ENCODE data around the gene ERO1B. TPM values are rescaled to one million over a fixed set of nuclear protein-coding genes. Genes with fewer than 3 reads are reported as not detected.

Gene ERO1B
- total and polyA plus RNA-seq, 2 of the 4 experiments (the other 2 are of a cell fraction), result 0.54 to 0.60 TPM

DNA sequence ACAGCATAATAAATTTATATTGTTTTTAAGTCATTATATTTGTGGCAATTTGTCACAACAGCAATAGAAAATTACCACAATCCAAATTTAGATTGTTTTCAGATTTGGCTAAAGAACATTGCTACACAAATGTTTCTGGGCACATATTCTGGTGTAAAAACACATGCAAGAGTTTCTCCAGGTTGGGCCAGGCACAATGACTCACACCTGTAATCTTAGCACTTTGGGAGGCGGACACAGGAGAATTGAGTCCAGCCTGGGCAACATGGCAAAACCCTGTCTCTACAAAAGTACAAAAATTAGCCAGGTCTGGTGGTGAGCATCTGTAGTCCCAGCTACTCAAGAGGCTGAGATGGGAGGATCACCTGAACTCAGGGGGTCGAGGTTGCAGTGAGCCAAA lies 8.4 kb downstream of the ERO1B start:
- Histone ChIP-seq H2BK5ac (ENCODE audit: low read depth, low read length, poor library complexity, severe bottlenecking) (no peak overlapping the region), H3K23ac (ENCODE audit: low read depth, low read length) (no peak overlapping the region), H3K9me3 (ENCODE audit: control insufficient read depth, insufficient read depth, low read length) (no peaks in the 10 kb centered on the region), H4K20me1 (ENCODE audit: insufficient read depth, low read length) (no peaks in the 10 kb centered on the region), H4K5ac (ENCODE audit: low read depth, low read length) (no peak overlapping the region), H3K9ac (ENCODE audit: low read depth, low read length) (no peak overlapping the region), H2AK9ac (replicated peaks; ENCODE audit: low read depth, low read length, poor library complexity) (no peak overlapping the region), H3K9me1 (ENCODE audit: insufficient read depth, low read length) (no peaks in the 10 kb centered on the region), H4K91ac (ENCODE audit: insufficient read depth, low read depth, low read length) (no peak overlapping the region), H3K27ac (ENCODE audit: insufficient read depth, low read length) (no peak overlapping the region), H3K36me3 (ENCODE audit: control insufficient read depth, insufficient read depth, low read length) (no peaks in the 10 kb centered on the region), H3K4me1 (ENCODE audit: control insufficient read depth, insufficient read depth, low read length) (no peaks in the 10 kb centered on the region), H3K27me3 (ENCODE audit: control insufficient read depth, insufficient read depth, low read length) (no peaks in the 10 kb centered on the region), H2AFZ (replicated peaks; ENCODE audit: low read length, poor library complexity) (no peak overlapping the region), H3K56ac (ENCODE audit: extremely low read depth, insufficient read depth, low read length) (no peak overlapping the region), H3K79me1 (ENCODE audit: low read depth in 1 of 2, low read length in 2 of 2) (no peaks in the 10 kb centered on the region), H3K14ac (replicated peaks; ENCODE audit: low read depth, low read length) (no peak overlapping the region), H2AK5ac (ENCODE audit: low read depth, low read length) (no peak overlapping the region), H2BK120ac (ENCODE audit: low read depth, low read length) (no peak overlapping the region), H3K18ac (ENCODE audit: low read depth, low read length) (no peak overlapping the region), H2BK15ac (ENCODE audit: low read depth, low read length) (no peak overlapping the region), H3K4me2 (ENCODE audit: low read depth, low read length) (no peak overlapping the region), H3K4me3 (ENCODE audit: insufficient read depth, low read depth, low read length) (no peak overlapping the region), H2BK20ac (ENCODE audit: low read depth, low read length) (no peak overlapping the region), H3K4ac (ENCODE audit: low read depth, low read length) (no peak overlapping the region), H4K8ac (ENCODE audit: low read depth in 2 of 2, low read length in 2 of 2) (no peak overlapping the region)
- BruUV-seq (replicated peaks), result no TSS peak
- ATAC-seq (ENCODE audit: low read depth) (no peak), DNase-seq (no peak)
- dilution Hi-C loops (cut with HindIII; ENCODE audit: low sequenced_read_pairs, unreplicated experiment), result no loop called here
- WGBS, 2 experiments (ENCODE audit: extremely low coverage in 2 of 2, insufficient read length in 1 of 2), result no CpG with 5 or more reads among the region's 2 CpGs
- POLR2A ChIA-PET (ENCODE audit: unreplicated experiment), result no interaction called here
- in situ Hi-C loops (cut with MboI; ENCODE audit: low sequenced_read_pairs), result no loop called here
- intact Hi-C loops (cut with micrococcal nuclease), result no loop called here
- CTCF ChIA-PET, result no interaction called here
- TF ChIP-seq, protein P1, sequence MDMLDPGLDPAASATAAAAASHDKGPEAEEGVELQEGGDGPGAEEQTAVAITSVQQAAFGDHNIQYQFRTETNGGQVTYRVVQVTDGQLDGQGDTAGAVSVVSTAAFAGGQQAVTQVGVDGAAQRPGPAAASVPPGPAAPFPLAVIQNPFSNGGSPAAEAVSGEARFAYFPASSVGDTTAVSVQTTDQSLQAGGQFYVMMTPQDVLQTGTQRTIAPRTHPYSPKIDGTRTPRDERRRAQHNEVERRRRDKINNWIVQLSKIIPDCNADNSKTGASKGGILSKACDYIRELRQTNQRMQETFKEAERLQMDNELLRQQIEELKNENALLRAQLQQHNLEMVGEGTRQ (IDR thresholded peaks at IDR 0.05; ENCODE audit: low read depth, low read length), result no peak
- TF ChIP-seq SMC3 (IDR thresholded peaks at IDR 0.05; ENCODE audit: low read depth, low read length), result no peak
- TF ChIP-seq RFX5 (IDR thresholded peaks at IDR 0.05; ENCODE audit: low read depth, low read length), result no peak
- TF ChIP-seq BHLHE40 (IDR thresholded peaks at IDR 0.05; ENCODE audit: low read depth, low read length), result no peak
- TF ChIP-seq, protein P2, sequence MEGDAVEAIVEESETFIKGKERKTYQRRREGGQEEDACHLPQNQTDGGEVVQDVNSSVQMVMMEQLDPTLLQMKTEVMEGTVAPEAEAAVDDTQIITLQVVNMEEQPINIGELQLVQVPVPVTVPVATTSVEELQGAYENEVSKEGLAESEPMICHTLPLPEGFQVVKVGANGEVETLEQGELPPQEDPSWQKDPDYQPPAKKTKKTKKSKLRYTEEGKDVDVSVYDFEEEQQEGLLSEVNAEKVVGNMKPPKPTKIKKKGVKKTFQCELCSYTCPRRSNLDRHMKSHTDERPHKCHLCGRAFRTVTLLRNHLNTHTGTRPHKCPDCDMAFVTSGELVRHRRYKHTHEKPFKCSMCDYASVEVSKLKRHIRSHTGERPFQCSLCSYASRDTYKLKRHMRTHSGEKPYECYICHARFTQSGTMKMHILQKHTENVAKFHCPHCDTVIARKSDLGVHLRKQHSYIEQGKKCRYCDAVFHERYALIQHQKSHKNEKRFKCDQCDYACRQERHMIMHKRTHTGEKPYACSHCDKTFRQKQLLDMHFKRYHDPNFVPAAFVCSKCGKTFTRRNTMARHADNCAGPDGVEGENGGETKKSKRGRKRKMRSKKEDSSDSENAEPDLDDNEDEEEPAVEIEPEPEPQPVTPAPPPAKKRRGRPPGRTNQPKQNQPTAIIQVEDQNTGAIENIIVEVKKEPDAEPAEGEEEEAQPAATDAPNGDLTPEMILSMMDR (conservative IDR thresholded peaks at IDR 0.05; ENCODE audit: low read depth, low read length), result no peak
- no peak for TF ChIP-seq MAZ (IDR thresholded peaks at IDR 0.05; ENCODE audit: borderline replicate concordance, low read depth, low read length)
- TF ChIP-seq NFE2L2 (IDR thresholded peaks at IDR 0.05; ENCODE audit: low read depth, low read length), result no peak
- no peak for TF ChIP-seq CEBPB (IDR thresholded peaks at IDR 0.05; ENCODE audit: low read depth, low read length)
- TF ChIP-seq MAFK (IDR thresholded peaks at IDR 0.05; ENCODE audit: low read depth, low read length), result no peak
- no peak for TF ChIP-seq CHD1 (IDR thresholded peaks at IDR 0.05; ENCODE audit: low read depth, low read length)
- TF ChIP-seq FOS (IDR thresholded peaks at IDR 0.05; ENCODE audit: low read depth, low read length), result no peak
- TF ChIP-seq POLR2A (IDR thresholded peaks at IDR 0.05; ENCODE audit: low read depth, low read length), result no peak
- TF ChIP-seq RCOR1 (IDR thresholded peaks at IDR 0.05; ENCODE audit: insufficient replicate concordance, low read length), result no peak
- TF ChIP-seq RAD21 (IDR thresholded peaks at IDR 0.05; ENCODE audit: low read length), result no peak
